Activated CD4-positive, alpha-beta T cell treated with anti-CD3 and anti-CD28 coated beads for 36 hours (primary cell): Measurements from ENCODE around the gene ARHGAP22. TPM values are rescaled to one million over a fixed set of nuclear protein-coding genes. Genes with fewer than 3 reads are reported as not detected.

Source experiments
- ATAC-seq: fragments of 200-7000 bp; cut with Tn5 transposase; one replicate; pipeline ENCODE4 v1.10.0; 2021; ENCODE audit warnings: mild to moderate bottlenecking, moderate library complexity
- CTCF ChIA-PET: fragments of 350-600 bp; sonication (Branson Sonifier 250); formaldehyde crosslinking; loops from one replicate; lab custom pipeline; 2021; ENCODE audit warnings: antibody characterized with exemption; lab: Charles Lee
- POLR2A ChIA-PET: fragments of 350-600 bp; sonication (Branson Sonifier 250); formaldehyde crosslinking; loops from one replicate; lab custom pipeline; 2021; ENCODE audit warnings: antibody characterized with exemption, inconsistent platforms; lab: Charles Lee
- DNase-seq: peaks from one replicate; pipeline ENCODE4 v3.0.0-alpha.2; 2020
- H3K27ac Mint-ChIP-seq: one replicate; pipeline ENCODE4 v1.8.0; 2021; ENCODE audit warnings: mixed read lengths
- H3K27me3 Mint-ChIP-seq: one replicate; pipeline ENCODE4 v1.8.0; 2021; ENCODE audit warnings: mixed read lengths
- H3K36me3 Mint-ChIP-seq: one replicate; pipeline ENCODE4 v1.8.0; 2021; ENCODE audit warnings: low read depth, mixed read lengths
- H3K4me1 Mint-ChIP-seq: one replicate; pipeline ENCODE4 v1.8.0; 2021; ENCODE audit warnings: mixed read lengths
- H3K4me3 Mint-ChIP-seq: one replicate; pipeline ENCODE4 v1.8.0; 2021; ENCODE audit warnings: mild to moderate bottlenecking, moderate library complexity, mixed read lengths
- H3K9me3 Mint-ChIP-seq: one replicate; pipeline ENCODE4 v1.8.0; 2021; ENCODE audit warnings: low read depth, mixed read lengths
- intact Hi-C, 2 experiments: fragments of 100-400 bp; cut with DNase I in 1 of 2; cut with micrococcal nuclease in 1 of 2; formaldehyde crosslinking; loops; one replicate each; pipeline versions ENCODE4 v1.14.2 to v1.15.1; 2022 to 2024; cut with DNase I, micrococcal nuclease
- total RNA-seq, 2 experiments: library from RNA; stranded (reverse); gene quantifications; one replicate each; pipeline ENCODE4 v1.2.3, GENCODE V29; 2021

Gene ARHGAP22
- total RNA-seq, 2 experiments from 2014 or later = 0.27 to 0.47 TPM

DNA sequence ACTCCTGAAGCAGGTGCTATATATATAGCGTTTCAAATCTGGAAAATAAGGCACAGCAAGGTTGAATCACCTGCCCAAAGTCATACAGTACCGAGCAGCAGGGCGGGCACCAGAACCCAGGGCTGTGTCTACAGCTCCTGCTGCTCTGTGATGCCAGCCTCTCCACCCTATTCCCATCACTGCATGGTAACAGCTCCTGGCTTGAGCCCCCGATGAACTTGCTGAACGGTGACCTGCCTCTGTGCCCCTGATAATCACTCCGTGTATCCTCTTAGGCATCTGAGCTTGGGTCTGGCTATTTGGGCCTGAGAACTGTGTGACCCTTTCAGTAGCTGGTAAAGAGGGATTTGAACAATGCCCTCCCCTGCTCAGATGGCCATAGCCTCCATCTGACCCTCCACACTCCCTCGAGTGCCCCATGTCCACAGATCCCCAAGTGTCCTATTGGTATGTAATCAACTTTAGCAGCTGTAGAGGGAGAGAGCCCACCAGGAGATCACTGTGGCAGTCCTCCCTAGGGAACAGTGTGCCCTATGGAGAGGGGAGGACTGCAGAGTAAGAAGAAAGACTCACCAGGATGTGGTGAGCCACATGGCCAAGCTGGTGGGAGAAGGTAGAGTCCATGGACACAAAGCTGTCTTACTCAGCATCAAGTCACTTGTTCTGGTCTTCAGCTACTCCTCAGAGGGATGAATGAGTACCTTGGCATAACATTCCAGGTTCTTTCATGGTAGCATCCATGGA is 1.1 kb upstream of the ARHGAP22 start:
- ATAC-seq (no peak), DNase-seq (no peak)
- H3K4me3 Mint-ChIP-seq = no peak overlapping the region
- ChIA-PET CTCF (interaction anchor here (1.0 to 1.5 kb wide), 2 partner anchors 51 to 556 kb away, joined by 3 to 14 read pairs; no protein-coding TSS in a partner anchor), POLR2A (no interaction called here)
- no peaks in the 10 kb centered on the region for H3K9me3 Mint-ChIP-seq
- peaks cover 6% of the 10 kb centered on the region for H3K4me1 Mint-ChIP-seq
- no peak overlapping the region for H3K27ac Mint-ChIP-seq
- no peaks in the 10 kb centered on the region for H3K36me3 Mint-ChIP-seq
- peaks cover 36% of the 10 kb centered on the region for H3K27me3 Mint-ChIP-seq
- intact Hi-C loops = loop anchor here in 1 of 2 experiments (5.0 kb wide), 1 partner anchor 244 kb away; no protein-coding TSS in a partner anchor

DNA sequence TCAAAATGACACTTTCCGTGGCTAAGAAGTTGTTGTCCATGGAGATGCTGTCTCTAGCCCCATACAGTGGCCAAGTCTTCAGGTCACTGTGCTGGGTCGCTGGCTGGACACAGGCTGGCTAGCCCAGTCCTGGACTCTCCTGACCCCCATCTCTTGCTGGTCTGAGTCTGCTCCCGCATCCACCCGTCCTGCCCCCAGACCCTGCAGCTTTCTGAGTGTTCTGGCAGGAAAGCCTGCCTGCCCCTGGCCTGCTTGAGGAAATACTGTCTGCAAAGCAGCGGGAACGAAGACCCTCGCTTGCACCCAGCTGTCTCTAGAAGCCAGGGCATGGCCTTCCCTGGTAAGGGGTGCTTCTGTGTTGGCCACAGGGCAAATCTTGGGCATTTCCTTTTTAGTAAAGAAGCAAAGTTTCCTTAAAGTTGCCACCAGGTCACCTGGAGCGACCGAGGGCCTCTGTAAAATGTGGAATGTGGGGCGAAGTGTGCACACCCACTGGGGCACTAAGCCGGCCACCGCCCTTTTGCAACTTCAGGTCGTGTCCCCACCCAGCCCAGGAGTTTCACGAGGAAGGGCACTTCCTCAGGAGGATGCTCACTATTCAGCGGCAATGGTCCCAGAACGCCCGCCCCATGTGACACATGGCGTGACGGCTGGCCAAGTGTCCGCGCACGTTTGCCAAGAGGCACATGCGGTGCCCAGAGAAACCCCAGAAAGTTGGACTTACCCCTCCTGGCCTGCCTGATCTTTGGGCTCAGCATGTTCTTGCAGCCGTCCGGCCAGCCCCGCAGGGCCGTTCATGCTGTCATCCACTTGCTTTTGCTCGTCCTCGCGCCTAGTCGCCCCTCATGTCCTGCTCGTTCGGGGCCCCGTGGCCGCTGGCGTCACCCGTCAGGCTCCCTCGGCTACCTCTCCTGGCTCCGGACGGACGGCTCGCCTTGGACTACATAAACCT is 558 bp downstream of the ARHGAP22 start:
- Mint-ChIP-seq H3K9me3 (no peaks in the 10 kb centered on the region), H3K27me3 (peaks cover 36% of the 10 kb centered on the region), H3K4me3 (no peak overlapping the region), H3K4me1 (peaks cover 6% of the 10 kb centered on the region), H3K36me3 (no peaks in the 10 kb centered on the region), H3K27ac (no peak overlapping the region)
- DNase-seq (no peak), ATAC-seq (no peak)
- intact Hi-C loops = no loop called here
- ChIA-PET POLR2A (no interaction called here), CTCF (interaction anchor here (1.2 kb wide), 1 partner anchor 54 kb away, joined by 3 read pairs; no protein-coding TSS in a partner anchor)

DNA sequence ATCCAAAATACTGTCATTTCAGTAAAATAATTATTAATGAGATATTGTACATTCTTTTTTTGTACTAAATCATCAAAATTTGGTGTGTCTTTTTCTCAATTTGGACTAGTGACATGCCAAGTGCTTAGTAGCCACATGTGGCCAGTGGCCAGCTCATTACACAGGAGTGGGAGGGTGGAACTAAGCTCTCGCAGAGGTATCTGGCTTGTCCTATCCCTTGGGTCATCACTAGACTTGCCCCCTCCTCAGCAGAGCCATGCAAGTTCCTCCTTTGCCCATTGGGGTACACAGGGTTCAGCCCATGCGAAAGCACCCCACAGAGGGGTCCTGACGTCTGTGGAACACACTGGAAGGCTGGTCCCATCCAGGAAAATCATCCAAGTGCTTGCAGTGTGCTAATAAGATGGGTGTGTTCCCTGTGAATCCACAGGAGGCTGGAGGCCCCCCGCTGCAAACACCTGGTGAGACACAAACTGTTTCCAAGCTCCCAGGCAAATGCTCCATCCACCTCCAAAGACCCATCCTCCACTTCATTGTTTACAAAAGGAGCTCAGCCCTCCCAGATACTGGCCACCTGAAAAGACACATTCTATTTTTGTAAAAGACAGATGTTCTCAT is 1.3 kb downstream of the ARHGAP22 start:
- Mint-ChIP-seq H3K36me3 (no peaks in the 10 kb centered on the region), H3K4me1 (peaks cover 6% of the 10 kb centered on the region), H3K9me3 (no peaks in the 10 kb centered on the region), H3K27ac (no peak overlapping the region), H3K27me3 (peaks cover 36% of the 10 kb centered on the region), H3K4me3 (no peak overlapping the region)
- ATAC-seq (no peak), DNase-seq (no peak)
- ChIA-PET CTCF (interaction anchor here (1.2 kb wide), 1 partner anchor 54 kb away, joined by 3 read pairs; no protein-coding TSS in a partner anchor), POLR2A (no interaction called here)
- intact Hi-C loops = no loop called here

DNA sequence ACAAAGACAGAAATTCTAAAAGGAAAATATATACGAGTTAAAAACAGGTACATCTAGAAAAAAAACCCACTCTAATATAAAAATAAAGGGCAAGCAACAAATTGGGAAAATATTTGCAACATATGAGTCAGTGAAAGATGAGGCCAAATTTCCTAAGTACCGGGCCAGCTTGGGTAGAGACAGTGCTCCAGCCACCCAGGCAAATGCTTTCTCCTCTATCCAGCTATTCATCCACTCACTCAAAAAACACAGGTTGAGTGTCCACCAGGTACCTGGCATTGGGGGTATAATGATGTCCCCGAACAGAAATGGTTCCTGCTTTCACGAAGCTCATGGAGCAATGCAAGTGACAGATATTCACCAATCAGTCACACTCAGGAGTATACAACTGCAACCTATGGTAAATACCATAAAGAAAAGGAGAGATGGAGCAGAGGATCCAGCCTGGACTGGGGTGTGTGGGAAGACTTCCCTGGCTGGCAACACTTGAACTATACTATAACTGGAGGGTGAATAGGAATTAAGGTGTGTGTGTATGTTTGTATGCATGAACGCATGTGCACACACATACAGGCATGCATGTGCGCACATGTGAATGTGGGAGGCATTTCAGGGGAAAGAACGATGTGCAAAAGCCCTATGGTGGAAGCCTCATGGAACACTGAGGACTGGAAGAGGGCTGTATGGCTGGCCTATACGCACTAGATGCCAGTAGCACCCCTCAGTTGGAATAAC is 2.3 kb downstream of the ARHGAP22 start:
- ATAC-seq (no peak), DNase-seq (no peak)
- no peaks in the 10 kb centered on the region for H3K9me3 Mint-ChIP-seq
- H3K4me3 Mint-ChIP-seq = no peak overlapping the region
- ChIA-PET POLR2A (no interaction called here), CTCF (interaction anchor here (1.2 kb wide), 1 partner anchor 55 kb away, joined by 3 read pairs; no protein-coding TSS in a partner anchor)
- H3K27ac Mint-ChIP-seq = no peak overlapping the region
- intact Hi-C loops = no loop called here
- peaks cover 6% of the 10 kb centered on the region for H3K4me1 Mint-ChIP-seq
- H3K27me3 Mint-ChIP-seq = peaks cover 35% of the 10 kb centered on the region
- H3K36me3 Mint-ChIP-seq = no peaks in the 10 kb centered on the region

DNA sequence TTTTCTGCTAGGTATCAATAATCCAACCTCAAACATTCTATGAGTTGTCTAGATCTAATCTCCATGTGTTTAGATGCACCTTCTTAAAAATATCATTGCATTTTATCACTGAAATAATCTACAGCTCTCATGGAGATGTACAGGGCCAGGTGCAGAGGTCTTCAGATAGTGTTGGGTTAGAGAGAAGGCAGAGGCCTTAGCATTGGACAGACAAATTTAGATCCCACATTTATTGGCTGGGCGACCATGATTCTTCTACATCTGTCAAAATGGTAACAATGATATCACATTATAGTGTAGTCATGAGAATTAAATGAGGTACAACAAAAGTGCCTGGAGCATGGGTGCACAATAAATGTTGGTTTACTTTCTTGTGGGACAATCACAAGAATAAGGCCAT is 3.1 kb downstream of the ARHGAP22 start:
- H3K9me3 Mint-ChIP-seq = no peaks in the 10 kb centered on the region
- POLR2A ChIA-PET = no interaction called here
- ATAC-seq (no peak), DNase-seq (no peak)
- no peaks in the 10 kb centered on the region for H3K36me3 Mint-ChIP-seq
- no peak overlapping the region for H3K4me3 Mint-ChIP-seq
- intact Hi-C loops = no loop called here
- peaks cover 6% of the 10 kb centered on the region for H3K4me1 Mint-ChIP-seq
- peaks cover 30% of the 10 kb centered on the region for H3K27me3 Mint-ChIP-seq
- CTCF ChIA-PET = interaction anchor here (0.5 kb wide), 1 partner anchor 49 kb away, joined by 3 read pairs; no protein-coding TSS in a partner anchor
- no peak overlapping the region for H3K27ac Mint-ChIP-seq

- H3K27ac Mint-ChIP-seq = no peak overlapping the region
- intact Hi-C loops = no loop called here
- CTCF ChIA-PET = interaction anchor here (0.5 kb wide), 1 partner anchor 57 kb away, joined by 4 read pairs; no protein-coding TSS in a partner anchor
Measured at GRCh38 chr10:48600645-48601505, 4.0 kb downstream of the ARHGAP22 start.

DNA sequence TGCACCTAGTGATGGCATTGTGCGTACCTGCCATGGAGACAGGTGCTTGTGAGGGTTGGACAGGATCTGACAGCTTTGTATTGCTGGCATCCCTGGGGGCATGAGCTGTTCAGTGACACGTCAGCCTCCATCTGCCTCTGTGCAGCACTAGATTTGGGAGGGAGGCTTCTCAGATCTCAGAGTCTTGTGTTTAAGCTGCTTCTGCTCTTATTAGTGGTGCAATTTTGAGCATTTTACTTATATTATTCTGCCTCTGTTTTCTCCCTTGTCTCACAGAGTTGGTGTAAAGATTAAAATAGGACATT is 5.1 kb downstream of the ARHGAP22 start:
- Mint-ChIP-seq H3K27ac (no peak overlapping the region), H3K4me1 (peaks cover 2% of the 10 kb centered on the region), H3K4me3 (no peak overlapping the region), H3K9me3 (no peaks in the 10 kb centered on the region), H3K27me3 (peaks cover 14% of the 10 kb centered on the region), H3K36me3 (no peaks in the 10 kb centered on the region)
- ChIA-PET CTCF (interaction anchor here (1.1 kb wide), 1 partner anchor 8 kb away, joined by 3 read pairs; no protein-coding TSS in a partner anchor), POLR2A (no interaction called here)
- intact Hi-C loops = no loop called here
- ATAC-seq (no peak), DNase-seq (no peak)

More at GRCh38 chr10:48600645-48601505, 4.0 kb downstream of the ARHGAP22 start:
- H3K9me3 Mint-ChIP-seq = no peaks in the 10 kb centered on the region
- peaks cover 6% of the 10 kb centered on the region for H3K4me1 Mint-ChIP-seq
- no peaks in the 10 kb centered on the region for H3K36me3 Mint-ChIP-seq
- POLR2A ChIA-PET = no interaction called here
- H3K27me3 Mint-ChIP-seq = peaks cover 21% of the 10 kb centered on the region
- ATAC-seq (no peak), DNase-seq (no peak)
- no peak overlapping the region for H3K4me3 Mint-ChIP-seq

GRCh38 chr10:48598936-48599829 is 5.7 kb downstream of the ARHGAP22 start:
- ChIA-PET POLR2A (no interaction called here), CTCF (interaction anchor here (1.1 kb wide), 1 partner anchor 9 kb away, joined by 3 read pairs; no protein-coding TSS in a partner anchor)
- Mint-ChIP-seq H3K4me3 (no peak overlapping the region), H3K27ac (no peak overlapping the region), H3K4me1 (no peaks in the 10 kb centered on the region), H3K36me3 (no peaks in the 10 kb centered on the region), H3K27me3 (peaks cover 9% of the 10 kb centered on the region), H3K9me3 (no peaks in the 10 kb centered on the region)
- DNase-seq (no peak), ATAC-seq (no peak)
- intact Hi-C loops = no loop called here

GRCh38 chr10:48598243-48598935 is 6.5 kb downstream of the ARHGAP22 start:
- DNase-seq (no peak), ATAC-seq (no peak)
- Mint-ChIP-seq H3K36me3 (no peaks in the 10 kb centered on the region), H3K27ac (no peak overlapping the region), H3K27me3 (peaks cover 3% of the 10 kb centered on the region), H3K4me1 (no peaks in the 10 kb centered on the region), H3K9me3 (no peaks in the 10 kb centered on the region), H3K4me3 (no peak overlapping the region)
- POLR2A ChIA-PET = no interaction called here
- CTCF ChIA-PET = interaction anchor here (1.1 to 1.3 kb wide), 2 partner anchors 9 to 10 kb away, joined by 3 read pairs; no protein-coding TSS in a partner anchor
- intact Hi-C loops = no loop called here
